HG03025 (cell line): Measurements from ENCODE around the gene PML.
"Not testable (repeated sequence)": the region's sequence is repeated elsewhere in the genome, so short reads cannot be mapped to it uniquely, and the experiment has no call there.

Source experiments
- ATAC-seq: cut with Tn5 transposase; IDR thresholded peaks from one replicate; pipeline ENCODE4 v1.9.1; 2021; ENCODE audit warnings: mild to moderate bottlenecking, moderate library complexity; ENCODE audit not compliant: unreplicated experiment, low FRiP score

The PML gene

DNA sequence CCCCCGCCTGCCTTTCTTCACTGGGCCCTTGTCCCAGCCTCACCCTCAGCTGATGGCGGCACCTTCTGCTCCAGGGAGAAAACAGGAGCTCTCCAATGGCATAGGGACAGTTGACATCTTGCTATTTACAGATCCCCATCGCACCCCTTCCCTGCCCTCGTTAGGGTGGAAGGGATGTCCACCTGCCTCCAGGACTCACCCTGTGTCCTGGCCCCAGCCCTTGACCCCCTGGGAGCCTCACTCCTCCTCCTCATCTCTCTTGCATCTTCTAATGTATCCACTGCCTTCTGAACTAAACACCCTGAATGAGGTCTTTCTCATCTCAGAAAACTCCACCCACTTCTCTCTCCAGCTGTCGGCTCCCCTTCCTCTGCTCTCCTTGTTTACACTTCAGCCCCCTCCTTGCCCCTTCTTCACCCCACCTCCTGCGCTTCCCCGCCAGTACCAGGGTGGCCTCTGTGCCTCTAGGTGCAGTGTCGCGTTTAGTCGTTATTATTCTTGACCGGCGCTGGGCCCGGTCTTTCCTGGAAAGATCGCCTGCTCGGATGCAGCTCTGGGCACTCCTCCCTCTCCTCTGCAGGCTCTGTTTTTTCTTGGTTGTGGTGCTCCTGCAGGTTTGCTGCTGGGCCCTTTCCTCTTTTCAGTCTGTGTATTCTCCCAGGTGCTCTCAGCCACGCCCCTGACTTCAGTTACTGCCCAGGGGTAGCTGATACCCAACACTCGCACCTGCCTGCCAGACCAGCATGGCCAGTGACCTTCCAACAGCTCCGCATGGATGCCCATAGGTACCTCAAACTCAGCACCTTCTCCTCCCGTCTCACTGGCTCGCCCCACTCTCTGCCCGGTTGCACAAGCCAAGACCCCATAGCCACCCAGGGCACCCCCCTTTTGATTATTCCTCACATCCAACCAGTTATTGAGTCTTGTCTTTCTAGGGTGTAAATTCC lies 42.9 kb downstream of the PML start:
- ATAC-seq: no peak

DNA sequence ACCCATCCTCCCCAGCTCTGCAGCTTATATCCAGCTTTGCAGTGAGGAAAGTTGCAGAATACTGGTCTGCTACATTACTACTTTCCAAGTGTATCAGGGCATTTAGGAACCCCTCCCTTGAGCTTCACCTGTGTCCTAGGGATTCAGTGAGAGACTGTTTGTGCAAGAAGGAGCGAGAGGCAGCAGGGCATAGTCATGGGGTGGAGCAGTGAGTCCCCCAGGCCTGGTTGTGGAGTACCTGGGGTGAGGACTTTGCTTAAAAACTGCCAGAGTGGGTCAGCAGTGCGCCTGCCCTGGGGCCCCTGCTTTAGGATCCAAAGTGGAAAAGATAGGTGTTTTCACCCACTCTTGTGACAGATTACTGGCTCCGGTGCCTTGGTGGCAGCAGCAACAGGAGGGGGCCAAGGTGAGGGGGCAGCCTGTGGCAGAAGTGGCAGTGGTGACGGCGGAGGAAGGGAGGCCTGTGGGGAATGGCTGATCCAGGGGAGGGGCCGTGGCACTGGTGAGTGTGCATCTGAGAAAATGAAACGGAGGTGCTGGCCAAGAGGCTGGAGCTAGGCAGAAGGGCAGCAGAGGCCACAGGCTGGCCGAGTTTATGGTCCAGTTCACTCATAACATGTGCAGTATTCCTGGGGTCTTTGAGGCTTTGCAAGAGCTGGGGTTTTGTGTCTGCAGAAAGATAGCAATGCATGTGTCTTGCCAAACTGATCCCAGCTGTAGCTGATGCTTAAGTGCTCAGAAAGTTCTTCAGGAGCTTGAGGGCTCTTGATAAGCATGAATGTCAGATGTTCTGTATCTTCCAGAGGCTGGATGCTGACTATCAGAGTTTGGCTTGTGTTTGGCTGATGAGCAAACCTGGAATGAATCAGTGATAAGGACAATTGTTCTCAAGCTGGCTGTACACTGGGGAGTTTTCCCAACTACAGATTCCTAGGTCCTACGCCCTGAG lies 44.5 kb downstream of the PML start:
- no peak for ATAC-seq

DNA sequence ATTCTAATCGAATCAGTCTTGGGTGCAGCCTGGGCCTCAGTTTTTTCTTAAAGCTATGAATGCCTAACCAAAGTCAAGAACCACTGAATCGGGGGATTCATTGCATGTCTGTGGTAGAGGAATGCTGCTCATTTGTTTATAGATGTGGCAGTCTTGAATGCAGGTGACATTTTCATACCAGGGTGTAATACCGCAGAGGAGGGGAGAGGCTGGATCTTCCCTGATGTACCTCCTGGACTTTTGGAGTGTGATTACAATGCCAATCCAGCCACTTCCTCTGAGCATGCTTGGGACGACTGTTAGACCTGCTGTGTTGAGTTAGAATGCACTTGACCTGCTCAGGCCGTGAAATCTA lies 45.1 kb downstream of the PML start:
- ATAC-seq: no peak

DNA sequence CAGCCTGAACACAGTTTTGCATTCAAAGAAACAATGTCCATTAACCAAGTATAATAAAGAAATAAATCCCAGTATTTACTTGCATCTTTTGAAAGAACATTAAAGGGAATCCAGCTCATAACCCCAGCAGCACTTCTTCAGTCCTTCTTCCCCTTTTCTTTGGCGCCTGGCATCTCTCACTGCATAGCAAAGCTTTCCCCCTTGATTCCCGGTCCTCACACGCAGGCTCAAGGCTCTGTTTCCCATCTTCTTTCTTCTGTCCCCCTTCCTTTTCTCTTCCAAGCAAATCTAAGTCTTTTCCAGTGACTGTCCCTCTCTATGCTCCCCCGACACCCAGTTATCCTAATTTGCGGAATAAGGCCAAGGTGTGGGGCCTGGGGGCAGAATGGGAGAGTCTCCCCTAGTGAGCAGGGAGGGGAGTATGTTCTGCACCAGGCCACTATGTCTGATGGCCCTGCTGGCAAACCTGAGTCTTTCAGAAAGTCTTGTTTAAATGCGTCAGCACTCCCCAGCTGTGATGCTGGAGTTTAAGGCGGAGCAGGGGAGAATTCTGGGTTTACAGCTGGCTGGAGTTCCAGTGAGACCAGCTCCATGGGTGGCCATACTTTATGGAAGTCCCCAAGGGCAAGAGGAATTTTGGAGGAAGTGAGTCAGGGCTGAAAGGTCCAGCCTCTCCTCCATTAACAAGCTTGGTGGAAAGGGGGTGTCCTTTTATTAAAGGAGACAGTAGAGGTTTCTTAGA lies 45.8 kb downstream of the PML start:
- ATAC-seq: no peak

DNA sequence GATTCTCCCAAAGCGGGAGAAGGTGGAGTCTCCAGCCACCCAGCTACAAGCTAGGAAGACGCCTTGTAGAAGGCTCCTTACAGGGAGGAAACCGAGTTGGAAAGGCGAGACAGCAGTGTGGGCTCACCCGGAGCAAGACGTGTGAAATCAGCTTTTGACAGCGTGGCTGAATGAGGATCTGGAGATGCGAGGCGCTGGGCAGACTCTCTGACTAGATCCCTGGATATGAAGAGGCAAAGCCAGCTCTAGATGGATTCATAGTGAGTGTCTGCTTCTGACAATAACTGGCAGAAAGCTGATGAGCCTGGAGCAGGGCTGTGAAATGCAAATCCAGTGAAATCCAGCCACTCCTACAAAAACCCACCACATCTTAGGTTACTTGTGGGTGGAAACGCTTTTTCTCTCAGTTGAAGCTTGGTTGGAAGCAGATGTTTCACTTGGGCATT lies 46.8 kb downstream of the PML start:
- no peak for ATAC-seq

DNA sequence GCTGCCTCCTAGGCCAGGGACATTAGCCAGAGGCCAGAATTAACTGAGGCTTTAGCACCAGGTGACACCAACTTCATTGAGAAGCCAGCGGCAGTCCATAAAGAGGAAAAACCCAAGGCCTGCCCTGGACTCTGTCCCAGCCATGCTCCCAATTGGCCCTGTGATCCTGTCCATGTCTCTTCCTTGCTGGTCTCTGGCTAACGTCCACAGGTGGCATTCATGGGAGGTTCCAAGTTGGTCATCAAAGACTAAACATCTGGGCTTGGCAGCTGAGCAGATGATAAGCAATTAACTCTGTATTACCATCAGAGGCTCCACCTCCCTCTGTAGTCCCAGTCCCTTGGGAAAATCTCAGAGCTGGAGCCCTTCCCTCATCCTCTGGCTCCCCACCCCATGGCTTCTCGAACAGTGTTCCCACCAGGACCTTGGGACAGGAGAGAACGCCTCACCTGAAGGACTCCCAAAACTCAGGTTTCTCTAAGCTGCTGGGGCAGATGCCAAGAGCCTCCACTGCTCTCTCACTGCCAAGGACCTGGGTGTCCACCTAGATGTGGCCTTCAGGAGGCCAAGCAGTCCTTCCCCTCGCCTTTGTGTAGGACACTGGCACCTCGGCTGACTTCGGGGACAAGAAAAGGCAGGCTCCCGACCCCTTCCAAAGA lies 47.4 kb downstream of the PML start:
- ATAC-seq: no peak

DNA sequence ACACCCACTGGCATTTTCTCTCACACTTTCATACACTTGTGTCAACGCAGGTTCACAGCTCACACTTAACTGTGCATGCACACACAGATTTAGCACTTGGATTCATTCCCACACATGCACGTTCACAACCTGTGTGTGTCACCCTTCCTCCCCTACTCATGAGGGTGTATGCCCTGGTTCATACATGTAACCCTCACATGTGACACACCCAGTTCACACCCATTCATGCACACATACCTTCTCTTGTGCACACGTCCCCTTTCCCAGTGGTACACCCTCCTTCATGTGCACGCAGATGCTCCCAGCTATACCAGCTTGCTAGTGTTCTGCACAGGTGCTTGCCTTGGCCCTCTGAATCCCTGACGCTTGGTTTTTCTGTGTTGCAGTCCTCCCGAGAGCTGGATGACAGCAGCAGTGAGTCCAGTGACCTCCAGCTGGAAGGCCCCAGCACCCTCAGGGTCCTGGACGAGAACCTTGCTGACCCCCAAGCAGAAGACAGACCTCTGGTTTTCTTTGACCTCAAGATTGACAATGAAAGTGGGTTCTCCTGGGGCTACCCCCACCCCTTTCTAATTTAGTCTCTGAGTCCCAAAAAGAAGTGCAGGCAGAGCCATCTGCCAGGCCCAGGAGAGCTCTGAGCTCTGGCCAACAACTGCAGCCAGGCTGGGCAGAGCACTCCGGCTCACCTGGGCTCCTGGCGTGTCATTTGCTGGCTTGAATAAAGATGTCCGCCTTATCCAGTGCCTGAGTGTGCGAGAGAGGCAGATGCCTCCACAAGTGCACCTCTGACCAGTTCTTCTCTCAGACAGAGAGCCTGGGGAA lies 48.3 kb downstream of the PML start:
- no peak for ATAC-seq

DNA sequence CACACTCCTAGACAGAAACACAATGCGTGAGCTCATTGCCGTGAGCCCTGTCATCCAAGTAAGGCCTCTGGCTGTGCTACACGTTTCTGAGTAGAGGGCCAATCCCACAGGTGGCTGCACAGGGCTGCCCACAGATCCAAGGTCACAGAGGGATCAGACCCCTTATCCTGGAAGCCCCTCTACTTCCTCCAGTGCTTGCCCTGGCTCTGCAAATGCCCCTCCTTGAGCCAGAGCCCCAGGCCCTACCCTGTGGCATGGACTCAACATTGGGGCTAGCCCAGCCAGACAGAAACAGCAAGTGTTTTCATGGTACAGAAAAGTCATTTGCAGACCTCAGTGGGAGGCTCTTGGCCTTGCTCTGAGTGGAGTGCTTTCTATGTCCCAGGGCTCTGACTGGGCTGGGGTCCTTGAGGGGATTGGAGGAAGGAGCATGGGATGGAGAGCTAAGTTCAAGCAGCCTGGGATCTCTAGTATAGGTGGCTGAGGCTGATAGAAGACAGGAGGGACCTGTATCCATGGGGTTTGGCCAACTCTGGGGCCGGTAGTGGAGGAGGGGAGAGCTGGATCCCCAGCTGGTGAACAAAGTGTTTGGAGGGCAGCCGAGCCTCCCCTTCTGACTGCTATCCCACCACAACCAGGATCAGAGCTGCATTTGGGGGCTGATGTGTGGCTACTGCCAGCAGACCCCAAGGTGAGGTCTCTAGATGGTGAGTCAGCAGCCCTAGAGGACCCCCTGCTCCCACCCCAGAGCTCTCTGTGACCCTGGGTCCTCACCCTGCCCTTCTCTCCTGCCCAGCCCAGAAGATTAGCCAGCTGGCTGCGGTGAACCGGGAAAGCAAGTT lies 49.1 kb downstream of the PML start:
- no peak for ATAC-seq

DNA sequence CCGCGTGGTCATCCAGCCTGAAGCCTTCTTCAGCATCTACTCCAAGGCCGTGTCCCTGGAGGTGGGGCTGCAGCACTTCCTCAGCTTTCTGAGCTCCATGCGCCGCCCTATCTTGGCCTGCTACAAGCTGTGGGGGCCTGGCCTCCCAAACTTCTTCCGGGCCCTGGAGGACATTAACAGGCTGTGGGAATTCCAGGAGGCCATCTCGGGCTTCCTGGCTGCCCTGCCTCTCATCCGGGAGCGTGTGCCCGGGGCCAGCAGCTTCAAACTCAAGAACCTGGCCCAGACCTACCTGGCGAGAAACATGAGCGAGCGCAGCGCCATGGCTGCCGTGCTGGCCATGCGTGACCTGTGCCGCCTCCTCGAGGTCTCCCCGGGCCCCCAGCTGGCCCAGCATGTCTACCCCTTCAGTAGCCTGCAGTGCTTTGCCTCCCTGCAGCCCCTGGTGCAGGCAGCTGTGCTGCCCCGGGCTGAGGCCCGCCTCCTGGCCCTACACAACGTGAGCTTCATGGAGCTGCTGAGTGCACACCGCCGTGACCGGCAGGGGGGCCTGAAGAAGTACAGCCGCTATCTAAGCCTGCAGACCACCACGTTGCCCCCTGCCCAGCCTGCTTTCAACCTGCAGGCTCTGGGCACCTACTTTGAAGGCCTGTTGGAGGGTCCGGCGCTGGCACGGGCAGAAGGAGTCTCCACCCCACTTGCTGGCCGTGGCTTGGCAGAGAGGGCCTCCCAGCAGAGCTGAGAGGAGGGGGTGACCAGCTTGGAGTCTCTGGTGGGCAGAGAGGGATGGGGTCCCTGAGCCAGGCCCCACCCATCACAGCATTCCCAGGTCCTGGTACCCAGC lies 50.0 kb downstream of the PML start:
- ATAC-seq: no peak

DNA sequence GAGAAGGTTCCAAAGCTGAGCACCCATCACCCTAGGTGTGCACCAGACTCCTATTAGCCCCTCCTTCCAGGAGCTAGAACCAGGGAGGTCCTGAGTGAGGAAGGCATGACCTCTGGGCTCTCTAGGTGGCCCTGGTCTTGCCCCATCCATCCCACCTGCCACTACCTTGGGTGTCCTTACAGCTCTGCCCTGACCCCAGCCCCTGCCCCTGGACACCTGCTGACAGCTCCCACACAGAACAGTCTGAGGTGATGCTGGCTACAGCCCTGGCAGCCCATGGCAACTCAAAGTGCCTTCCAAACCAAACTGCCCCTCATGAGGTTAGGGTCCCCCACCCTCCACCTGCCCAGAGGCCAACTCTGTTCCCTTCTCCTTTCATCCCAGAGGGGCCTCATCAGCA lies 50.7 kb downstream of the PML start:
- no peak for ATAC-seq

DNA sequence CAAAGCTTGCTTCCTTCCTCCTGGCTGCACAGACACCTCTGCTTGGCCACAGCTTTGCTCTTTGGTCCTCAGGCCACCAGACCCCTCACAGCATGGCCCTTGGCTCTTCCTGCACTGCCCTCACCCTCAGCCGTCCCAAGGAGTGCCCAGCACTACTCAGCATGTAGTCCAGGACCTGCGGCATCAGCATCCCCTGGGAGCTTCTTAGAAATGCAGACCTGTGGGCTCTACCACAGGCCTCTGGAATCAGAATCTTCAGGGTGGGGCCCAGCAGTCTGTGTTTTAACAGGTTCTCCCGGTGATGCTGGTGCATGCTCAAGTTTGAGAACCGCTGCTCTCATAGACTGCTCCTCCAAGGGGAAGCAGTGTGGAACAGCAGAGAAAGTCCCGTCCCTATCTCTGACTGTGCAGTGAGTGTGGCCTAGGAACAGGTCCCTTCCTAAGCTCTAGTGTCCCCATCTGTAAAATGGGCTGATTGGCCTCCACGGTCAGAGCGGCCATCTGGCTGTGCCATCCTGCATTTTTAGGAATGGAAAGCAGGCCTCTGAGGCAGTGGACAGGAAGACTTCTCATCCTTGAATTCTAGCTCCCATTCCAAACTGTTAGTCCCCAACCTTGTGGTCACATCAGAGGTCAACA lies 51.2 kb downstream of the PML start:
- no peak for ATAC-seq

DNA sequence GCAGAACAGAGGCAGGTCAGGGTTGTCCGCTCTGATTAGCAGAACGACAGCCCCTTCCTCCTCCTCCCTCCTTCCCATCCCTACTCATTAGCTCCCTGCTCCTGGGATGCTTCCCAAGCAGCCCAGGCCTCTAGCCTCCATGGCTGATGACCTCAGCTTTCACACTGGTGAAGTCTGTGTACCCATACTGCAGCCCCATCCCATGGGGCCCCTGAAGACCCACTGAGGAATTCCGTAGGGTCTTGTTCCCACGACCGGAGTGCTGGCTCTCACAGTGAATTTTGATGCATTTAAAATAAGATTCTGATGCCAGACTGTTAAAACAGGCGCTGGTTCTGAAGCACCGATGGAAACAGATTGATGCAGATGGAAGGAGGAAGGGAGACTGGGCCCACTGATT lies 51.8 kb downstream of the PML start:
- no peak for ATAC-seq

DNA sequence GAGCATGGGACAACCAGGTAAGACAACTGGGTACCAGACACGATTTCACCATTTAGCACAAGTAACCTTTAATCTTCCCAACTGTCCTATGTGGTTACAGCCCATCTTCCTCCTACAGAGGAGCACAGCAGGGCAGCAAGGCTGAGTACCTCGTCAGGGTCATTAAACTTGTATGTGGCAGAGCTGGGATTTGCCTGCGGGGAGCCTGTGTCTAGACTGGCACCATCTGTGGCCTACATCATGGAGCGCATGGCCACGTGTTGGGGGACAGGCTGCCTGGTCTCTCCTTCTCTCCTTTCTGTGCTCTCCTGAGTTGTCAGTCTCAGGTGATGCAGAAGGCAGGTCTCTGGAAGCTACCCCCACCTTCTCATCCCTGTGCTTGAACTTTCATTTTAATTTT lies 55.6 kb downstream of the PML start:
- ATAC-seq: no peak

DNA sequence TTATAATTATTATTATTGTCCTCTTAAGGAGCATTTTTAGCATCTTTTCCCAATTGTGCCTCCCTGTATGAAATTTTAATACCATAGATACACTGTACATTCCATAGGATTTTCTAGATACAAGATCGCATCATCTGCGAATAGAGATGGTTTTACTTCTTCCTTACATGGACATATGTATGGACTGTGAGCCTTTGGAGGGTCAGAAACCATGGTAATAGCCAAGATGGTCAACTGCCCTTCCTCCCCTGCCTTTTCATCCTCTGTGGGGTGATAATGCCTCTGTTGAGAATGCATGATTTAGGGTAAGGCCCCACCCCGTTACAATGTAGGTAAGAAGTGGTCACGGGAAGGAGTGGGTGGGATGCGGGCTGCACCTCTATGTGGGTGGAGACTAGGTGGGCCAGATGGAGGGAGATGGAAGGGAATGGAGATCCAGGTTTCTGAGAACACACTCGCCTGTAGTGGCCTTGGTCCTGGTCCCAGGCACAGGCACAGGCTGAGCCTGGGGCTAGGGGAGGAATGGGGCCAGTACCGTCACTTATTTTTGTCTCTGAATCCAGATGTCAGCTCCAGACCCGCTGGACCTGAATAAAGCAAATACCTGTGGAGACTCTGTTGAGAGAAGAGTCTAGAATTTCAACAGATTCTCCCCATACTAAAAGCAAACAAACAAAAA lies 56.2 kb downstream of the PML start:
- no peak for ATAC-seq

DNA sequence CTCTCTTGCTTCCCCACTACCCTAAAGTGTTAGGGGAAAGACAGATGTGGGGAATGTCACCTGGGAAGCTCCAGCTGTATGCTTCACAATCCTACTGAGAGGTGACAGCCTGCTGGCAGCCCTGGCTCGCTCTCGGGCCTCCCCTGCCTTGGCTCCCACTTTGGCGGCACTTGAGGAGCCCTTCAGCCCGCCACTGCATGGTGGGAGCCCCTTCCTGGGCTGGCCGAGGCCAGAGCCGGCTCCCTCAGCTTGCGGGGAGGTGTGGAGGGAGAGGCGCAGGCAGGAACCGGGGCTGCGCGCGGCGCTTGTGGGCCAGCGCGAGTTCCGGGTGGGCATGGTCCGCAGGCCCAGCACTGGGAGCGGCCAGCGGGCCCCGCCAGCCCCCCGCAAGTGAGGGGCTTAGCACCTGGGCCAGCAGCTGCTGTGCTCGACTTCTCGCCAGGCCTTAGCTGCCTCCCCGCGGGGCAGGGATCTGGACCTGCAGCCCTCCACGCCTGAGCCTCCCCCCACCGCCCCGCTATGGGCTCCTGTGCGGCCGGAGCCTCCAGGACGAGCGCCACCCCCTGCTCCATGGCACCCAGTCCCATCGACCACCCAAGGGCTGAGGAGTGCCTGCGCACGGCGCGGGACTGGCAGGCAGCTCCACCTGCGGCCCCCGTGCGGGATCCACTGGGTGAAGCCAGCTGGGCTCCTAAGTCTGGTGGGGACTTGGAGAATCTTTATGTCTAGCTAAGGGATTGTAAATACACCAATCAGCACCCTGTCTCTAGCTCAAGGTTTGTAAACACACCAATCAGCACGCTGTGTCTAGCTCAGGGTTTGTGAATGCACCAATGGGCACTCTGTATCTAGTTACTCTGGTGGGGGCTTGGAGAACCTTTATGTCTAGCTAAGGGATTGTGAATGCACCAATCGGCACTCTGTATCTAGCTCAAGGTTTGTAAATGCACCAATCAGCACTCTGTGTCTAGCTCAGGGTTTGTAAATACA lies 58.0 kb downstream of the PML start:
- not testable (repeated sequence) for ATAC-seq
